Retina (tissue), 1 donor: ENCODE results near the gene KAZN.
A peak's percentile ranks its signal among the peaks of the same experiment; 100 is the strongest.
"Not testable (repeated sequence)": the region's sequence is repeated elsewhere in the genome, so short reads cannot be mapped to it uniquely, and the experiment has no call there.

Experiments used
- DNase-seq: peaks from one replicate; pipeline ENCODE4 v3.0.0-alpha.2; 2016

KAZN gene

GRCh38 chr1:14598498-14599182 lies at the start of gene KAZN:
TSS of gene KAZN (plus strand) at chr1:14598685.
- DNase-seq: peak; percentile 91

DNA sequence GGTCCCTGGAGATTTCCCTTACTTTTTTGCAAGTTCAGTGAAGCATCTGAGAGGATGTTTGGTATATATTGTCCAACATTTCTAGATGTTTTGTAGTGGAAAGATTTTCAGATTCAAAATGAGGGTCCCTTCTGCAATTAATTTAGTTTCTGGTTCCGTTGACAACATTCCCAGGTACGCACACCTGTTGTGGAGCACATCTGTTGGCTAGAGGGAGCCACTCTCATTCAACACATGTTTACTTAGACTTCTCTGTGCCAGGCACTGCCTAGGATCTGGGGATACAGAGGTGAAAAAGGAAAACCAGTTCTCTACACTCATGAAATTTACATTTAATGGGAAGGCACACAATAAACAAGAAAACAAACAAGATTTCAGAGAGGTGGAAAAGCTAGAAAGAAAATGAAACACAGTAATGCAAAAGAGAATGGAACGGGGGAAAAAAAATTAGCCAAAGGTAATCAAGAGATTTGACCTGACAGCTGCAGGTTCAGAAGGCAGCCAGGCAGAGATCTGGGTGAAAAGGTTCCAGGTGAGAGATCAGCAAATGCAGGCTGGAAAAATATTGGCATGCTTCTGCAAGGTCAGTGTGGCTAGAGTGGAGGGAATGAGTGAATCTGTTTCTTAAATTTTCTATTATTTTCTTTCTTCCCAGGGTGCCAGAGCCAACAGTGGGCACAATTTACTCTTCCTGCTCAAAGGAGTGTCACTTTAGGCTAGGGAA lies 48.4 kb upstream of the KAZN start:
- DNase-seq: no peak

DNA sequence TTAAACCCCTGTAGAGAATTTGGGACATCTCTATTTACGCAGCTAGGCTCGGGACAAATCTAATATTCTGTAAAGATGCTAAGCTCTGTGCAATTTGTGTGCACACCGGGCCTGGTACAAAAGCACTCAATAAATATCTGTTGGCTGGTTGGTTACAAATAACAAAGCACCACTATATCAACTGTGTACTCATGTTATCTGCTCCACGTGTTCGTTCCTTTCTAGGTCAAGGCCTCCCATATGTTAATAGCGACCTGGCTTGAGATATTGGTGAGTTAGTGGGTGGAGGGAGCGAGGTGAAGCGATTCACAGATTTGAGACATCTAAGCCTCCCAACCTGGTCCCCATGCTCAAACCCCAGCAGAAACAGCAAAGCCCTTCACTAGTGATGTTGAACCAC lies 47.1 kb upstream of the KAZN start:
- peak; percentile 3 for DNase-seq

GRCh38 chr1:14552246-14552965 lies 46.1 kb upstream of the KAZN start:
- DNase-seq: peak; percentile 14

DNA sequence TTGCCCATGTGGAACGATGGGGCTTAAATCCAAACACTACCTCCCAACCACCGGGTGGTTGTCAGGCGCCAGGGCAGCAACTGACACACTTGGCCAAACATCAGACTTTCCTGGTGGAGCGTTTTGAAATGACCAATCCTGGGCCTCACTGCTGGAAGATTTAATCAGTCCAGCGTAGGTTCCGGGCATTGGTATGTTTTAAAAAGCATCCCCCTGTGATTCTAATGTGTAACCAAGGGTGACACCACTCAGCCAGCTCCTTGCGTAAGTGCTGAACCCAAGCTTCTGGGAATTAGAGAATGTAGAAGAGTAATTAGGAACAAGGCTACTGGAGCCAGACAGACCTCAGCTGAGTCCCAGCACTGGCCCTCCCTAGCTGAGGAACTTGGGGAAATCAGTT lies 44.8 kb upstream of the KAZN start:
- peak; percentile 27 for DNase-seq

DNA sequence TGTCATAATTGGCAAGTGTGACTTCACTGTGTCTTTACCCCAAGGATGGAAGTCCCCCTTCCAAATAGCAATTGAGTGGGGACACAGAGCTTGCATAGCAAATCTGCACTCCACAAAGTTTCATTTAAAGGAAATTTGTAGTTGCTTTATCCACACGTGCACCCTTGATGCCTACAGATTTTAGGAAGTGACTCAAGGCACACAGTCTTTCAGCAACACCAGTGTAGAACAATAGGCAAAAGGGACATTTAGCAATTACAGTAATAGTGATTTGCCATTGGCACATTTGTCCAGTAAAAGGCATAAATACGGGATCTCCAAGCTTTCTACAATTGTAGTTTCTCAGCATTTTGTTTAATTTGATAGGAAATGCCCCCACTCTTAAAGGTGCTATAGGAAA lies 43.4 kb upstream of the KAZN start:
- DNase-seq: no peak

- DNase-seq: no peak
These were observed 37.3 kb upstream of the KAZN start for GRCh38 chr1:14561014-14561693.

DNA sequence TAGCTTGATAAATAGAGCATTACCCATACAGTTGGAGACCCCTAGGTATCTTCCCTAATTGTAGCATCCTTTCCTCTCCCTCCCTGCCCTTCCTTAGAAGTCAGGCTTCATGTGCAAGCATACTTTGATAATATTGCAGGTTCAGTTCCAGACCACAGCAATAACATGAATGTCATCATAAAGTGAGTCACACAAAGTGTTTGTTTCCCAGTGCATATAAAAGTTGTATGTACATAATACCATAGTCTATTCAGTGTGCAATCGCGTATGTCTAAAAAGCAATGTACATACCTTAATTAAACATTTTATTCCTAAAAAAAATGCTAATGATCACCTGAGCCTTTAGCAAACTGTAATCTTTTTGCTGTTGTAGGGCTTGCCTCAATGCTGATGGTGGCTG lies 33.4 kb upstream of the KAZN start:
- no peak for DNase-seq

DNA sequence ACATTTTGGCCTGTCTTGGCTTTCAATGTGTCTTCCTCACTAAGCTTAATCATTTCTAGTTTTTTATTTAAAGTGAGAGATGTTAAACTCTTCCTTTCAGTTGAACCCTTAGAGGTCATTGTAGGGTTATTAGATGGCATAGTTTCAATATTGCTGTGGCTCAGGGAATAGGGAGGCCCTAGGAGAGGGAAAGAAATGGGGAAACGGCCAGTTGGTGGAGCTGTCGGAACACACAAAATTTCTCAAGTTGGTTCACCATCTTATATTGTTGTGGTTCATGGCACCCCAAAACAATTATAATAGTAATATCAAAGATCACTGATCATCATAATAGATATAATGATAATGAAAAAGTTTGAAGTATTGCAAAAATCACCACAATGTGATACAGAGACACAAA lies 31.4 kb upstream of the KAZN start:
- DNase-seq: no peak

DNA sequence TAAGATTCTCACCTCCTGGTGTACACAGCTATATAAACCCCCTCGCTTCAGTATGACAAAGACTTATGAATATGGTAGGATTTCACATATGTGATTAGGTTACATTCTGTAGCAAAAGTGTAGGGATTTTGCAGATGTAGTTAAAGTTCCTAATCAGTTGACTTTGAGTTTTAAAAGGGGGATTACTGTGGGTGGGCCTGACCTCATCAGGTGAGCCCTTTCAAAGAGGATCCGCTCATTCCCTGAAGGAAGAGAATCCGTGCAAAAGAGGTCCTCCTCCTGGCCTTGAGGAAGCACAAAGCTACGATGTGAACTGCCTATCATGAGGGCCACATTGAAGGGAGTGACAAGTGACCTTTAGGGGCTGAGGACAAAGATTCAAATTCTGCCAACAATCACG lies 30.6 kb upstream of the KAZN start:
- no peak for DNase-seq

- DNase-seq: no peak
These were observed 29.6 kb upstream of the KAZN start for GRCh38 chr1:14568716-14569355.

DNA sequence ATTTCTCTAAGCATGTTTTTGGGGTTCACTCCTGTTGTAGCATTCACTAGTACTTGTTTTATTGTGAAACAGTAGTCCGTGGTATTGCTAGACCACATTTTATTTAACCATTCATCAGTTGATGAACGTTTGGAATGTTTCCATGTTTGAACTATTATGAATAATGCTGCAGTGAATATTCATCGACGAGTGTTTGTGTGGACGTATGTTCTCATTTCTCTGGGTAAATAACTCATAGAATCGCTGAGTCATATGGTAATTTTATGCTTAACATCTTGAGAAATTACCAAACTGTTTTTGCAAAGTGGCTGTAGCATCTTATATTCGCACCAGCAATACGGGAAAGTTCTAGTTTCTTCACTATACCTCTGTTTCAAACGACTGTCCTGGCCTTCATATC lies 28.0 kb upstream of the KAZN start:
- no peak for DNase-seq

GRCh38 chr1:14571810-14572767 lies 26.4 kb upstream of the KAZN start:
- no peak for DNase-seq

- DNase-seq: no peak
These were observed 25.6 kb upstream of the KAZN start for GRCh38 chr1:14572861-14573260.

DNA sequence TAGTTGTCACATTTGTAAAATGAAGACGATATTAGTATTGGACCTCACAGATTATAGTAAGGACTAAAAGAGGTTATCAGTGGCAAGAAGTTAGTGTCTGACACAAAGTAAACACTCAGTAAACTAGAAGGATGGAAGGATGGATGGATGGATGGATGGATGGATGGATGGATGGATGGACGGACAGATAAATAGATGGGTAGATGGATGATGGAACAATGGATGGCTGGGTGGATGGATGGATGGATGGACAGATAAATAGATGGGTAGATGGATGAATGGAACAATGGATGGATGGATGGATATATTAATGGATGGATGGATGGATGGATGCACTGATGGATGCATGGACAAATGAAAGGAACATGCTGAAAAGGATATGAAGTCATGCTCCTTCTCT lies 22.3 kb upstream of the KAZN start:
- DNase-seq: no peak

DNA sequence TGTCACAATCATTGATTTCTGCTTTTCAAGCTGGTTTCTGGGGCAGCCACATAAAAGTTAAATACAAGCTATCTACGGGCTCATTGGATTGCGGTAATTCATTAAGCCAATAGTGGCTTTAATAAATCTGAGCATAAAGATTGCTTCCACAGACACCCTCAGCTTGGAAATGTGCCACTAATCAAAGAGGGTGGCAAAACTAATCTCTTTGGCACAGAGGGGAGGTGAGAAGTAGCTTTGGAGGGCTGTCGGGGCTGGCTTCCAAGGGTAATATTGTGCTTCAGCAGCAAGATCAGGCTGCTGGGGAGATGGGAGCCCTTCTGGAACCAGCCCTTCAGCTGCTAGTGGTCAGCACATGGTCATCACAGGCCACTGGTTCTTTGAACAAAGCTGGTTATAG lies 21.2 kb upstream of the KAZN start:
- no peak for DNase-seq

- no peak for DNase-seq
These were observed 20.3 kb upstream of the KAZN start for GRCh38 chr1:14578156-14578555.

GRCh38 chr1:14580295-14580694 lies 18.2 kb upstream of the KAZN start:
- DNase-seq: not testable (repeated sequence)

- no peak for DNase-seq
These were observed 17.5 kb upstream of the KAZN start for GRCh38 chr1:14580986-14581385.

DNA sequence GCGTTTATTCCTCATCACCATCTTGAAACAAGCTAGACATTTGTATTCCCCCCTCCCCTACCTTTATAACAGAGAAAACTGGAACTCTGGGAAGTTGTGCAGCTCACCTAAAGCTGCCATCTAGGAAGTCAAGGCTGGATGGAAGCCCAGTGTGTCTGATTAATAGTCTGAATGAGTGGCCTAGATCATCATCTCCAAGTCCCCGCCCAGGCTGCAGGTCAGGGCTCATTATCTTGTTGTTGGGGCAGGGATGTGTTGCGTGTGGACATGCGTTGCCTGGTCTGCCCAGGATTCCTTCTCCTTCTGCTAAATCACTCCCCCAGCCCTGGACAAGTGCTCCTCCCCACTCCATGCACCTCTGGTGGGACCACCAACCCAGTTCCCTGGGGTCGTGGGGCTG lies 14.7 kb upstream of the KAZN start:
- no peak for DNase-seq

- DNase-seq: no peak
These were observed 12.8 kb upstream of the KAZN start for GRCh38 chr1:14585728-14586127.
